ENCODE measurements around the gene IGSF9B. TPM values are rescaled to one million over a fixed set of nuclear protein-coding genes. Genes with fewer than 3 reads are reported as not detected.
A peak's percentile ranks its signal among the peaks of the same experiment; 100 is the strongest.

Gene IGSF9B
- total RNA-seq, 2 experiments from 2014 or later = 96.3 to 118 TPM

DNA sequence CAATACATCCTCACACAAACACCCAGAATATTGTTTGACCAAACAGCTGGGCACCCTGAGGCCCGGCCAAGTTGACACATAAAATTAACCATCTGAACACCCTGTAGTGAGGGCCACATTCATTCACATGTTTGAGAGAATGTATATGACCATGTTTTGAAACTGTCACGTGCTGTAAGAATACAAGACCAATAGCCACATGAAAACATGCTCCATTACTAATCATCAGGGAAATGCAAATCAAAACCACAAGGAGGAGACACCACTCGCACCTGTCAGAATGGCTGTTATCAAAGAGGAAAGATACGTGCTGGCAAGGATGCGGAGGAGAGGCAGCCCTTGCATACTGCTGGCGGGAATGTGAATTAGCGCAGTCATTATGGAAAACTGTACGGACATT lies 38.3 kb upstream of the IGSF9B start:
- CTCF ChIA-PET = no interaction called here
- peaks cover 19% of the 10 kb centered on the region for H3K4me1 Mint-ChIP-seq (ENCODE audit: low read depth)
- DNase-seq = no peak
- no peak overlapping the region for H3K4me3 Mint-ChIP-seq
- H3K9me3 Mint-ChIP-seq (ENCODE audit: insufficient read depth) = no peaks in the 10 kb centered on the region
- no peak for ATAC-seq
- H3K27me3 Mint-ChIP-seq (ENCODE audit: low read depth) = peaks cover 5% of the 10 kb centered on the region
- POLR2A ChIA-PET = no interaction called here
- H3K36me3 Mint-ChIP-seq (ENCODE audit: low read depth) = no peaks in the 10 kb centered on the region
- no peak overlapping the region for H3K27ac Mint-ChIP-seq

DNA sequence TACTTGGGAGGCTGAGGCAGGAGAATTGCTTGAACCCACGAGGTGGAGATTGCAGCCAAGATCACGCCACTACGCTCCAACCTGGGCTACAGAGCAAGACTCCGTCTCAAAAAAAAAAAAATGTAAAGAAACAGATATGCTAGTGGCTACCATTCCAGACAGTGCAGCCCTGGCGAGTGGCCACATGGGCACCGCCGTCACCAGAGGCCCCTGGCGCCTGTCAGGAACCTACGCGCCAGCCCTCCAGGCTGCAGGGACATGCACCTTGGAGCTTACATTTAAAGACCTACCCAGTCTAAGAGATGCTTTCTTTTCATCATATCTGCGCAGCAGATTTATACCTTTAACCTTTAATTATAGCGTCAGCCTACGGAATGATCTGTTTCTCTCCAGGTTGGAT lies 37.2 kb upstream of the IGSF9B start:
- Mint-ChIP-seq H3K27me3 (ENCODE audit: low read depth) (peaks cover 5% of the 10 kb centered on the region), H3K27ac (no peak overlapping the region), H3K4me3 (no peak overlapping the region), H3K9me3 (ENCODE audit: insufficient read depth) (no peaks in the 10 kb centered on the region), H3K36me3 (ENCODE audit: low read depth) (no peaks in the 10 kb centered on the region), H3K4me1 (ENCODE audit: low read depth) (peaks cover 25% of the 10 kb centered on the region)
- POLR2A ChIA-PET = no interaction called here
- DNase-seq (no peak), ATAC-seq (no peak)
- CTCF ChIA-PET = no interaction called here

DNA sequence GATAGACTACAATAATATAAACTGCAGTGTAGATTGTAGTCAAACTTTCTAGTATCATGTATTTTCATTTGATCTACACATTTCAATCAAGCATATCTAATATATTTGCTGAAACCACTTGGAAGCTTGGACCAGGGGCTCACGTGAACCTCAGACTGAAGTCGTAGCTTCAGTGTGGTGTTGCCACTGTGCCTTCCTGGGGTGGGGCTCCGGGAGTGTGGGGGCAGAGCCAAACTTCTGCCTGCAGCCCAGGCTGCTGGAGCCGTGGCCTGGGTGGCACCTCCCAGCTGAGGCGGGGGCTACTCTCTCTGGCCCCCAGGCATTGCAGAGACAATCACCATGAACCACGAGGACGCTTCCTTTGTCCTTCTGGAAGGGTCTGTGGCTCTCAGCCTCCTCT lies 36.3 kb upstream of the IGSF9B start:
- POLR2A ChIA-PET = no interaction called here

DNA sequence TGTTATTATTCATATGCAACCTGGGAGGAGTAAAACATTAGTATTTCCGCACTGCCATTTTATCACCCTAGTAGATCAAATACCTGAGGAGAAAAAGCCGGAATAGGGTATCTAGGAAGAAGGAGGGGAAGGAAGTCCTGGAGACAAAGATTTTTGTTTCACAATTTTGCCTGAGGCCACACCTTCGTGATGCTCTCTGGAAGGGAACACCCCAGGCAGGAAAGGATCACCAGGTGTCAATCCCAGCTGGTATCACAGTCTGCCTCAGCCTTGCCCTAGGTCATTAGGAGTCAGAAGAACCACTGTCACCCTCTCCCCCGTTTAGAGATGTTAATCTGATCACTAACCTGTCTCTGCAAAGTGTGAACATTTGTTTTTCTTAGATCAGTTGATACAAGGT lies 35.4 kb upstream of the IGSF9B start:
- peaks cover 25% of the 10 kb centered on the region for H3K4me1 Mint-ChIP-seq (ENCODE audit: low read depth)
- no peaks in the 10 kb centered on the region for H3K36me3 Mint-ChIP-seq (ENCODE audit: low read depth)
- ATAC-seq (no peak), DNase-seq (no peak)
- H3K9me3 Mint-ChIP-seq (ENCODE audit: insufficient read depth) = no peaks in the 10 kb centered on the region
- ChIA-PET POLR2A (no interaction called here), CTCF (no interaction called here)
- no peak overlapping the region for H3K27ac Mint-ChIP-seq
- H3K27me3 Mint-ChIP-seq (ENCODE audit: low read depth) = peaks cover 5% of the 10 kb centered on the region
- H3K4me3 Mint-ChIP-seq = no peak overlapping the region

More for the DNA sequence above, 36.3 kb upstream of the IGSF9B start:
- DNase-seq (no peak), ATAC-seq (no peak)
- Mint-ChIP-seq H3K27ac (no peak overlapping the region), H3K4me3 (no peak overlapping the region), H3K4me1 (ENCODE audit: low read depth) (peaks cover 25% of the 10 kb centered on the region), H3K36me3 (ENCODE audit: low read depth) (no peaks in the 10 kb centered on the region), H3K9me3 (ENCODE audit: insufficient read depth) (no peaks in the 10 kb centered on the region), H3K27me3 (ENCODE audit: low read depth) (peaks cover 5% of the 10 kb centered on the region)
- CTCF ChIA-PET = no interaction called here

DNA sequence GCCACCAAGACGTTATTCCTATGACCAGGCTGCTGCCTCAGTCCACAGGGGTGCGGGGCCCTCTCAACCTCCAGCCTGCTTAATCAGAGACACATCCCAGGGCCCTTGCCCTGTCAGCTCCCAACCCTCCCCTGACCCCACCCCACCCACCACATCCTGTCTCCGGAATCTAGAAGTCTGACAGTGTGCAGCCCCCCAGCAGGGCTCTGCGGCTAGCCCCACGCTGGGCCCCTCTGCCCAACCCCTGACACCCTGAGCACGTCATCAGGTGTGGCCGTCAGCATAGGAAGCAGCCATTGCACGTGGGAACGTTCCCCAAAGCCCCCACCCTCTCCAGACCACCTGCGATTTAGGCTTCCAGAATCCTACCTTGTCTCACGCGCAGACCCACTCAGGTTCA lies 34.3 kb upstream of the IGSF9B start:
- H3K36me3 Mint-ChIP-seq (ENCODE audit: low read depth) = no peaks in the 10 kb centered on the region
- DNase-seq = peak; percentile 49
- no peaks in the 10 kb centered on the region for H3K9me3 Mint-ChIP-seq (ENCODE audit: insufficient read depth)
- peak overlapping the region; percentile 54 for H3K27ac Mint-ChIP-seq
- peaks cover 25% of the 10 kb centered on the region for H3K4me1 Mint-ChIP-seq (ENCODE audit: low read depth)
- no peak overlapping the region for H3K4me3 Mint-ChIP-seq
- POLR2A ChIA-PET = no interaction called here
- CTCF ChIA-PET = interaction anchor here (0.6 kb wide), 1 partner anchor 39 kb away, joined by 3 read pairs; no protein-coding TSS in a partner anchor
- H3K27me3 Mint-ChIP-seq (ENCODE audit: low read depth) = no peaks in the 10 kb centered on the region
- peak; percentile 43 for ATAC-seq

DNA sequence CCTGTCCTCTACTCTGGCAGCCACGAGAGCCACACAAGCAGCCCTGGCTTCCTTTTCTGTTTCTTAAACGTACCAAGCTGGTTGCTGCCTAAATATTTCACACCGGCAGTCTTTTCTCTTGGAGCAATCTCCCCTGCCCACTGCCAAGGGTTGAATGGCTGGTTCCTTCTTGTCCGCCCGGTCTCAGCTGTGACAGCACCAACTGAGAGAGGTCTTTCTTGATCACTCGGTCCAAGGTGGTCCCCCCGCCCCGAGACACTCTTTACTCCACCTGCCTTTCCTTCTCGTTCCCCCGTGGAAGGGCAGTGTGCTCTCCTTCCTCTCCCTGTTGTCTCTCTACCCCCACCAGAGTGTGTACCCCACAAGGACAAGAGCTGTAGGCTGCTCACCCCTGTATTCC lies 33.7 kb upstream of the IGSF9B start:
- no peaks in the 10 kb centered on the region for H3K36me3 Mint-ChIP-seq (ENCODE audit: low read depth)
- H3K27me3 Mint-ChIP-seq (ENCODE audit: low read depth) = no peaks in the 10 kb centered on the region
- H3K9me3 Mint-ChIP-seq (ENCODE audit: insufficient read depth) = no peaks in the 10 kb centered on the region
- ATAC-seq = no peak
- peak overlapping the region; percentile 54 for H3K27ac Mint-ChIP-seq
- no peak overlapping the region for H3K4me3 Mint-ChIP-seq
- no peak for DNase-seq
- ChIA-PET CTCF (interaction anchor here (0.6 kb wide), 1 partner anchor 40 kb away, joined by 3 read pairs; no protein-coding TSS in a partner anchor), POLR2A (no interaction called here)
- peaks cover 25% of the 10 kb centered on the region for H3K4me1 Mint-ChIP-seq (ENCODE audit: low read depth)

DNA sequence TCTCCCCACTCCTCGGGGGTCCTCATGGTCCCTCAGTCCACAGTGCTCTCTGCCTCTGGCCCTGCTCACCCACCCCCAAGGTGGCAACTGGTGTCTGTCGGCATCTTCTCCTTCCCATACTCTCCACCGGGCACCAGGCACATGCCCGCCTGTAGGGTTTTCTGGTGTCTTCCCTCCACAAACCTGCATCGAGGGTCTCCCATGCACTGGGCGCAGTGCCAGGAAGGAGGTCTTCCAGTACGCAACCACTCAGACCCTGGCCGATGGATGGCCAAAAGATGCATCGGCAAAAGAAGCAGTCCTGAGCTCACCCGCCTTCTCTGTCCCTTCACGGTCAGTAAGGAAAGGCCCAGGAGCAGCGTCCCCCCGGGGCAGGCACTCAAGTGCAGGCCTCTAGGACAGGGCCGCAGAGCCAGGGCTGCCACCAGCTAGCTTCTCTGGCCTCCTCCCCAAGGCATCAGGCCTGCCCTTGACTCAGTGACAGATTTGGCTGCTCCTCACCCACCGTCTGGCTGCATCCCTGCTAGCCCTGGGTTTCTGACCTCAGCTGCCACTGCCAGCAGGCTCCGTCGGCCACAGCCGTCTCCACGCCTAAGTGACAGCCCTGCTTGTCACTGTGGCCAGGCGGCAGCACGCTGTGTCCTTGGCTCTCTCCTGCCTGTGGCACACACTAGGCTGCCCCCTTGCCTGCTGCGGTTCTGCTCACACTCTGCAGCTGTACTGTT lies 32.1 kb upstream of the IGSF9B start:
- CTCF ChIA-PET = no interaction called here
- no peak overlapping the region for H3K4me3 Mint-ChIP-seq
- no peak for ATAC-seq

DNA sequence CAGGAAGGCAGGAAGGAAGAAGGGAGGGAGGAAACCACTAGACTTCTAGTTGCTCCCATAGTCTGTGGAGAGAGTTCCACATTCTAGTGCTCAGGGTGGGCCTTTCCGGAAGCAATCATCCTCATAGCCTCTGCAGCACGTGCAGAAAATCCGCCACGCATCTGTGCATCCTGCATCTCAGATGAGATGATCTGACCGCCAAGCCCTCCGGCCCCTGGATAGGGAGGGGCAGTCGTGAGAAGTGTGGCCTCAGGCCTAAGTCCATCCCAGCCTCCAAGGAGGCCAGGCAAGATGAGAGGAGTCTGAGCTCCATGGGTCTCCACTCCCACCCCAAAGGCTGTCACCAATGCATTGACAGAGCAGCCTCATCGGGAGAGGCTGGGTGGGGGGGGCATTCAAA lies 30.4 kb upstream of the IGSF9B start:
- no peak overlapping the region for H3K27ac Mint-ChIP-seq
- peaks cover 25% of the 10 kb centered on the region for H3K4me1 Mint-ChIP-seq (ENCODE audit: low read depth)
- no peaks in the 10 kb centered on the region for H3K36me3 Mint-ChIP-seq (ENCODE audit: low read depth)
- no peak for ATAC-seq
- CTCF ChIA-PET = interaction anchor here (1.7 kb wide), 1 partner anchor 59 kb away, joined by 7 read pairs; no protein-coding TSS in a partner anchor
- no peak overlapping the region for H3K4me3 Mint-ChIP-seq
- DNase-seq = no peak
- no peaks in the 10 kb centered on the region for H3K9me3 Mint-ChIP-seq (ENCODE audit: insufficient read depth)
- POLR2A ChIA-PET = interaction anchor here (0.6 kb wide), 1 partner anchor 49 kb away, joined by 3 read pairs; no protein-coding TSS in a partner anchor
- H3K27me3 Mint-ChIP-seq (ENCODE audit: low read depth) = peaks cover 4% of the 10 kb centered on the region

More for the DNA sequence above, 32.1 kb upstream of the IGSF9B start:
- POLR2A ChIA-PET = no interaction called here
- Mint-ChIP-seq H3K36me3 (ENCODE audit: low read depth) (no peaks in the 10 kb centered on the region), H3K4me1 (ENCODE audit: low read depth) (peaks cover 25% of the 10 kb centered on the region), H3K27me3 (ENCODE audit: low read depth) (no peaks in the 10 kb centered on the region), H3K27ac (no peak overlapping the region), H3K9me3 (ENCODE audit: insufficient read depth) (no peaks in the 10 kb centered on the region)
- DNase-seq = no peak

DNA sequence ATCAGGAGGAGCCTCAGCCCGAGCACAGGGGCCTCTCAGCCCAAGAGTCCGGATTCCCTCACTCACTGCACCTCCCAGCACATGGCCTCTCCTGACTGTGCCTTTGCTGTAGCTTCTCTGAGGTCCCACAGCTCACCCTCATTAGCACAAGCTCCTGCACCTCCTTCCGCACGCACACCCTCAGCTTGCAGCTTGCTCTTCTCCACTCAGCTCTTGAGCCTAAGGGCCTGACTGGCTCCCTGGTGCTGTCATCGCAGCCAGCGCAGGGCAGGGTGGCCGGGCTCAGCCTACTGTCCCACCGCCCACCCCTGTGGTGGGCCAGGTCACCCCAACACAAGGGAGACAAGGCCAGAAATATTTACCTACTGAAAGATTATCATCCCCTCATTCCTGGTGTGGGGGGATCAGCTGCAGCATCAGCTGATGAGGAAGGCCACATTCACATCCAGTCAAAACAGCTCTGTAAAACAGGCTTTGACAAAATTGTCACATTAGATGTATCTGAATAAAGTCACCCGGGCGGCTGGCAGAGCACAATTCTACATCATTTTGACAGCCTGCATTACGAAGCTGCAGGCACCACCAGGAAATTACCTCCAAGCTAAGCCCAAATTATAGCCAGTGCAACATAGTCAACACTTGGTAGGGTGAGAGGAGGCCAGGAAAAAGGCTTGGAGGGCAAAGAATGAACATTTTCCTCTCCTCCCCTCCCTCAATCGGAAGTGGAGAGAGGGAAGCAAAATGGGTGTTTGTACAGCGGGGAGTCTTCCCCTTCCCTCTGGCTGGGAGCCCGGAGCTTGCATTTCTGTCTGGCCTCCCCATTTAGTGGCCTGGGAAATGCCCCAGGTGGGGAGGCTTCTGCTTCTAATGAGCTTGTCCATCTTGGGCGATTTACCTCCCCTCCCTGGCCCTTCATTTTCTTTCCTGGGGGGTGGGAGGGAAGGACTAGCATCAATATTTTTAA lies 29.5 kb upstream of the IGSF9B start:
- peaks cover 18% of the 10 kb centered on the region for H3K4me1 Mint-ChIP-seq (ENCODE audit: low read depth)
- DNase-seq = no peak
- H3K27ac Mint-ChIP-seq = no peak overlapping the region
- peaks cover 7% of the 10 kb centered on the region for H3K27me3 Mint-ChIP-seq (ENCODE audit: low read depth)
- ChIA-PET CTCF (interaction anchor here (1.0 to 1.7 kb wide), 3 partner anchors 14 to 151 kb away, joined by 3 to 7 read pairs (median 3); no protein-coding TSS in a partner anchor), POLR2A (interaction anchor here (0.6 kb wide), 1 partner anchor 175 kb away, joined by 3 read pairs; no protein-coding TSS in a partner anchor)
- ATAC-seq = no peak
- H3K36me3 Mint-ChIP-seq (ENCODE audit: low read depth) = no peaks in the 10 kb centered on the region
- H3K9me3 Mint-ChIP-seq (ENCODE audit: insufficient read depth) = no peaks in the 10 kb centered on the region
- H3K4me3 Mint-ChIP-seq = no peak overlapping the region

DNA sequence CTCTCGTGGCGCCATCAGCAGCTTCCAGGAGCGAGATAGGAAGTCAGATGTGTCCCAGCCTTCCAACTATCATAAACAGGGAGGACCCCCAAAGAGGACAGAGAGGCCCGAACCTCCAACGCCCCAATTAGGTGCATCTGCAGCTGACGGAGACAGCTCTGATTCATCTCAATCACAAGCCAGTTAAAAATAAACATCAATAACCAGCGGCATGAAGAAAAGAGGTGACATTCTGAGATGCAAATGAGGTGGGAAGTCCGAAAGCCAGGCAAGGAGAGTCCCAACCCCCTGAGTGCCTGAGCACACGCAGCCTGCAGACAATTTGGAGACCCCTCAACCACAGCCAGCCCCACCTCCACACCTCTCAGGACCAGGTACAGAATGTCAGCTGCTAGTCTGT lies 28.1 kb upstream of the IGSF9B start:
- H3K27me3 Mint-ChIP-seq (ENCODE audit: low read depth) = peaks cover 11% of the 10 kb centered on the region
- ATAC-seq (no peak), DNase-seq (no peak)
- peaks cover 4% of the 10 kb centered on the region for H3K4me1 Mint-ChIP-seq (ENCODE audit: low read depth)
- ChIA-PET POLR2A (no interaction called here), CTCF (interaction anchor here (0.9 kb wide), 1 partner anchor 19 kb away, joined by 3 read pairs; no protein-coding TSS in a partner anchor)
- no peaks in the 10 kb centered on the region for H3K36me3 Mint-ChIP-seq (ENCODE audit: low read depth)
- H3K4me3 Mint-ChIP-seq = no peak overlapping the region
- H3K9me3 Mint-ChIP-seq (ENCODE audit: insufficient read depth) = no peaks in the 10 kb centered on the region
- H3K27ac Mint-ChIP-seq = no peak overlapping the region

DNA sequence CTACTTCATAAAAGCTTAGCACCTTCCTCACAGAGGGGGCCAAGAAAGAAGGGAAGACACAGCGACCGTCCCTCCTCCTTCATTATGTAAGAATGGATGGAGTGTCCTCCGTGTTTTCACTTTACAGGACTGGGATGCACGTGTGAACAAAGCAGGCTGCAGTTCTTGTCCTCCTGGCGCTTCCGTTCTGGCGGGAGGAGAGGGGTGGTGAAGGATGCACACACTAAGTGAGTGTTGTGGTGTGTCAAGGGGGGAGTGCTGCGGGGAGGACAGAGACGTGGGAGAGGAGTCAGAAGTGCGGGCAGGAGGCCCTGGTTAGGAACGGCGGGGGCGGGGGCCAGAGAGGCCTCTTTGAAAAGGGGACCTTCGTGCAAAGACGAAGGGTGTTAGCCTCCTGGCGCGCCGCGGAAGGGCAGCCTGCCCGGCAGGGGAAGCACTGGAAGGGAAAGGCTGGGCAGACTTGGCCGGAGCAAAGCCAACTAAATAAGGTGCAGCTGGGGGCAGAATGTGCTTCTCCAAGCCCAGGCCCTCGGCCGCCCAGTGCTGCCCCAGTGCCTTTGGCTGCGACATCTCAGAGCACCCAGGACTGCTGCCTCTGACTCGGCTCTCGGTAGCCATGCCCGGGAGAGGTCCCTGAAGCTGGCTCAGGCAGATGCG lies 27.0 kb upstream of the IGSF9B start:
- Mint-ChIP-seq H3K27ac (no peak overlapping the region), H3K9me3 (ENCODE audit: insufficient read depth) (no peaks in the 10 kb centered on the region), H3K27me3 (ENCODE audit: low read depth) (peaks cover 14% of the 10 kb centered on the region), H3K4me3 (no peak overlapping the region), H3K4me1 (ENCODE audit: low read depth) (no peaks in the 10 kb centered on the region), H3K36me3 (ENCODE audit: low read depth) (no peaks in the 10 kb centered on the region)
- DNase-seq (no peak), ATAC-seq (no peak)
- ChIA-PET POLR2A (no interaction called here), CTCF (interaction anchor here (0.9 kb wide), 1 partner anchor 20 kb away, joined by 3 read pairs; no protein-coding TSS in a partner anchor)

Measured in activated CD8-positive, alpha-beta T cell treated with anti-CD3 and anti-CD28 coated beads, Interleukin-2, amount 10 ng/mL, durations not matched to agents 7 days and 5 days (primary cell).